HFFc6 (cell line): Measurements from ENCODE around the gene SEC16B. TPM values are rescaled to one million over a fixed set of nuclear protein-coding genes. Genes with fewer than 3 reads are reported as not detected.
A peak's percentile ranks its signal among the peaks of the same experiment; 100 is the strongest.

Experiments
- DNase-seq: peaks from one replicate; pipeline ENCODE4 v3.0.0-alpha.2; 2018
- H3K27ac Mint-ChIP-seq: 2 replicates; pipeline ENCODE4 v1.8.0; 2020; ENCODE audit warnings: mild to moderate bottlenecking, mixed read lengths
- H3K27me3 Mint-ChIP-seq: 2 replicates; pipeline ENCODE4 v1.8.0; 2021; ENCODE audit warnings: mild to moderate bottlenecking, moderate library complexity, mixed read lengths; ENCODE audit not compliant: insufficient read depth
- H3K36me3 Mint-ChIP-seq: 2 replicates; pipeline ENCODE4 v1.8.0; 2021; ENCODE audit warnings: low read depth, mixed read lengths
- H3K4me1 Mint-ChIP-seq: 2 replicates; pipeline ENCODE4 v1.8.0; 2020; ENCODE audit warnings: low read depth, mixed read lengths
- H3K4me3 Mint-ChIP-seq: 2 replicates; pipeline ENCODE4 v1.8.0; 2020; ENCODE audit warnings: mild to moderate bottlenecking, moderate library complexity, mixed read lengths
- H3K9me3 Mint-ChIP-seq: 2 replicates; pipeline ENCODE4 v1.8.0; 2020; ENCODE audit warnings: mild to moderate bottlenecking, mixed read lengths
- total RNA-seq, 6 experiments: library from RNA; stranded (reverse); fragmentation: NEBNext Ultra II Directional; extraction: Animal tissue kit (Norgen Biotek cat#: 25700); gene quantifications; 2 replicates in 1 of 6; 3 replicates in 5 of 6; pipeline ENCODE4 v1.2.3, GENCODE V29; 2021
- TF ChIP-seq, protein P1 (sequence below): fragments of 200-600 bp; sonication (generic); IDR thresholded peaks from 2 replicates; pipeline ENCODE4 v1.5.0; 2021; ENCODE audit warnings: antibody characterized with exemption, mild to moderate bottlenecking

SEC16B gene
- total RNA-seq, 6 experiments from 2014 or later, result 1.7 to 3.2 (median 2.0) TPM

DNA sequence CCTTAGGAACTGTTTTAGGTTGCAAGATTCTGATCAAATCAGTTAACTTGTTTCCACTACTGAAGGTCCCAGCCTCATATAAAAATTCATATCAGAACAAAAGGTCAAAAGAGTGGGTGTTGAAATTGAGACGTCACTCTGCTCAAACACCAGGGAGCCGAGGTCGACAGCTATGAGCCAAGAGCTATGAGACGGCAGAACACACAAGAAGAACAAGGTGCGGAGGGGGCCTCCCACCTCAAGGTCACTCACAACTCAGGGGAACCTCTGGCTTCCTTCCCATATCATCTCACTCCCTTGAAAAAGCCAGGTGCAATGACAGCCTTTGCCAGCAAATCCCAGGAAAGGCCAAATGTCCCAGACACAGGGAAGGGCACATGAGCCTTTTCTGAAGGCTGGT lies 749 bp downstream of the SEC16B start:
- H3K4me1 Mint-ChIP-seq, result peaks cover 30% of the 10 kb centered on the region
- no peaks in the 10 kb centered on the region for H3K9me3 Mint-ChIP-seq
- TF ChIP-seq, protein P1, sequence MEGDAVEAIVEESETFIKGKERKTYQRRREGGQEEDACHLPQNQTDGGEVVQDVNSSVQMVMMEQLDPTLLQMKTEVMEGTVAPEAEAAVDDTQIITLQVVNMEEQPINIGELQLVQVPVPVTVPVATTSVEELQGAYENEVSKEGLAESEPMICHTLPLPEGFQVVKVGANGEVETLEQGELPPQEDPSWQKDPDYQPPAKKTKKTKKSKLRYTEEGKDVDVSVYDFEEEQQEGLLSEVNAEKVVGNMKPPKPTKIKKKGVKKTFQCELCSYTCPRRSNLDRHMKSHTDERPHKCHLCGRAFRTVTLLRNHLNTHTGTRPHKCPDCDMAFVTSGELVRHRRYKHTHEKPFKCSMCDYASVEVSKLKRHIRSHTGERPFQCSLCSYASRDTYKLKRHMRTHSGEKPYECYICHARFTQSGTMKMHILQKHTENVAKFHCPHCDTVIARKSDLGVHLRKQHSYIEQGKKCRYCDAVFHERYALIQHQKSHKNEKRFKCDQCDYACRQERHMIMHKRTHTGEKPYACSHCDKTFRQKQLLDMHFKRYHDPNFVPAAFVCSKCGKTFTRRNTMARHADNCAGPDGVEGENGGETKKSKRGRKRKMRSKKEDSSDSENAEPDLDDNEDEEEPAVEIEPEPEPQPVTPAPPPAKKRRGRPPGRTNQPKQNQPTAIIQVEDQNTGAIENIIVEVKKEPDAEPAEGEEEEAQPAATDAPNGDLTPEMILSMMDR, result no peak
- DNase-seq, result no peak
- H3K27me3 Mint-ChIP-seq, result no peaks in the 10 kb centered on the region
- H3K4me3 Mint-ChIP-seq, result no peak overlapping the region
- no peak overlapping the region for H3K27ac Mint-ChIP-seq
- H3K36me3 Mint-ChIP-seq, result peaks cover 9% of the 10 kb centered on the region; the same call in 1 of the 2 replicates

DNA sequence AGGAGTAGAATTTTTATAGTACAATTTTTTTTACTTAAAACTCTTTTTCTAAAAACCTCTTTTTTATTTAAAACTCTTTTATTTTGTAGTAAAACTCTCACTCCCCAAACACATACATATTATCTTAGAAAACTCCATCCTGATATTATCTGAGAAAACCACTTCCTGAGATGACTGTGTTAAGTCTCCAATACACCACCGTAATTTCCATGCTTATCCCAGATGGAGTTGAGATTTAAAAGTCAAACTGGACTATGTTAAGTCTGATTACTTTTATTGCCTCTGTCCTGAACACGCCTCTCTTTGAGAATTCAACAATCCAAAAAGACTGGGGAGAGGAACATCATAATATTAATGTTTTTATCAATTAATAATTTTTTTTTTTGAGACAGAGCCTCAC lies 3.7 kb downstream of the SEC16B start:
- Mint-ChIP-seq H3K27me3 (no peaks in the 10 kb centered on the region), H3K27ac (no peak overlapping the region), H3K9me3 (no peaks in the 10 kb centered on the region), H3K4me3 (no peak overlapping the region), H3K4me1 (peaks cover 26% of the 10 kb centered on the region), H3K36me3 (peaks cover 5% of the 10 kb centered on the region; the same call in 1 of the 2 replicates)
- peak; percentile 25 for DNase-seq
- TF ChIP-seq, protein P1, result no peak

DNA sequence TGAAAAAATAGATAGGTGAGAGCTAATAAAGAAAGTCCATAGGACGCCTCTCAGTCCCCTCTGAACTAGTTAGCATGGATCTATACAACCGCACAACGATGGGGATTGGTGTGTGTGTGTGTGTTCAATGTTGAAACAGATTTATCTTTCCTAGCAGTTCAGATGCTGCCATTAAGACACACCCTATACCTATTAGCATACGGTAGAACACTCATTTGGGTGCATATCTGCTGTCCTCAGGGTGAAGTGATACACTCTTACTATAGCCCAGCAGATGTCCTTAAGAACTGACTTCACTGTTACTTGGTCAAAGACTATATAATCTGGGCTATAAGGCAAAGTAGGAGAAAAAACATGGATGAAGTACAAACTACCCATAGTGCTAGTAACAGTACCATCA lies 4.6 kb downstream of the SEC16B start:
- no peak for DNase-seq
- H3K27me3 Mint-ChIP-seq, result no peaks in the 10 kb centered on the region
- TF ChIP-seq, protein P1, result no peak
- H3K4me3 Mint-ChIP-seq, result no peak overlapping the region
- no peaks in the 10 kb centered on the region for H3K9me3 Mint-ChIP-seq
- peaks cover 5% of the 10 kb centered on the region; the same call in 1 of the 2 replicates for H3K36me3 Mint-ChIP-seq
- H3K27ac Mint-ChIP-seq, result no peak overlapping the region
- H3K4me1 Mint-ChIP-seq, result peaks cover 30% of the 10 kb centered on the region

DNA sequence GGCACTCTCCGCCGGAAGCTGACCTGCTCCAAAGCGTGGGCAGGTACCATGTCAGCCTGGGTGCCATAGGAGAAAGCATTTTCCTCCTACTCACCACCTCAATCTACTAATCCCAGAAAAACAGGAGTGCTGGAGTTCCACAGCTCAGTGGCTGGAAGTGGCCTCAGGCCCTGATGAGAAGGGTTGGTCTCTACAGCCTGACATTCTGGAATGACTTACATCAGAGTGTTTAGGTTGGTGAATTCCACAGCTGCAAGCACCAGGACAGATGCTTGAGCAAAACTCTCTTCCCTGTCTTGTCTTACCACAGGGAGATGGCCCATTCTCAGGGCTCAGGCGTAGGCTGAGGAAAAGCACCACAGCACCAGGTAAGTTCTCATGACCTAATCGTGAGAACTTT lies 5.5 kb downstream of the SEC16B start:
- Mint-ChIP-seq H3K4me3 (no peak overlapping the region), H3K27ac (no peak overlapping the region), H3K36me3 (peaks cover 5% of the 10 kb centered on the region; the same call in 1 of the 2 replicates), H3K4me1 (peaks cover 36% of the 10 kb centered on the region), H3K27me3 (no peaks in the 10 kb centered on the region), H3K9me3 (no peaks in the 10 kb centered on the region)
- no peak for DNase-seq
- TF ChIP-seq, protein P1, result no peak

DNA sequence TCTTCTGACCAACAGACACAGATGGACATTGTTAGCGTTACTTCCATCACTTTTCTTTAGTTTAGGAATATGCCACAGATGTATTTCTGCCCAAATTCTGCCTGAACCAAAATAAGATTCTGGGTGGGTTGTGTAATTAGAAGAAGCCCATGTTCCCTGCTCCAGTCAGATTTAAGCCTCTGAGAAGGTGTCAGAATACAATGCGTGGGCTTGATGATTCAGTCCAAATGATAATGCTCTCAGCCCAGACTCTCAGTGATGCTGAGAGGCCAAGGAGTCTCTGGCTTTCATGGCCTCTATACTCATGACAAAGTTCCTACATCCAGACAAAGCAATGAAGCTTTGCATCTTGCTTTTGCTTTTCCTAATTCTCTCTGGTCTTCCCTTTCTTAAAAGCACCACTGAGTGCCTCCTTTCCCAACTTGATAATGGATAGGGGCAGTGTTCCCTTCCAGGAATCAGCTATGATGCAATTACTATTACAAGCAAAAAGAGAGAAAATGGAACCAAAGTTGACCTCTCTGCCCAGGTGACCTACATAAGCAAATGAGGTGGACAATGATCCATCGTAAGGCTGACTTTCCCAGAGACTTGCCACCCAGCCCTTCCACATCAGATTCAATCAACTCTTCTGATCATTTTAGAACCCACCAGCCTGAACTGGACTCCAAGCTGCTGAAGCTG lies 8.8 kb downstream of the SEC16B start:
- Mint-ChIP-seq H3K27ac (no peak overlapping the region), H3K36me3 (no peaks in the 10 kb centered on the region; the same call in 1 of the 2 replicates)

More for the DNA sequence above, 8.8 kb downstream of the SEC16B start:
- Mint-ChIP-seq H3K27me3 (no peaks in the 10 kb centered on the region), H3K4me1 (peaks cover 32% of the 10 kb centered on the region), H3K4me3 (no peak overlapping the region), H3K9me3 (no peaks in the 10 kb centered on the region)
- TF ChIP-seq, protein P1, result no peak
- DNase-seq, result no peak
